Activated CD4-positive, alpha-beta T cell treated with anti-CD3 and anti-CD28 coated beads for 1 hour (primary cell): ENCODE results near the gene S100B.

Source experiments
- DNase-seq: peaks from one replicate; pipeline ENCODE4 v3.0.0-alpha.2; 2020

The S100B gene

GRCh38 chr21:46557919-46558392 lies 46.9 kb downstream of the S100B start:
- no peak for DNase-seq

DNA sequence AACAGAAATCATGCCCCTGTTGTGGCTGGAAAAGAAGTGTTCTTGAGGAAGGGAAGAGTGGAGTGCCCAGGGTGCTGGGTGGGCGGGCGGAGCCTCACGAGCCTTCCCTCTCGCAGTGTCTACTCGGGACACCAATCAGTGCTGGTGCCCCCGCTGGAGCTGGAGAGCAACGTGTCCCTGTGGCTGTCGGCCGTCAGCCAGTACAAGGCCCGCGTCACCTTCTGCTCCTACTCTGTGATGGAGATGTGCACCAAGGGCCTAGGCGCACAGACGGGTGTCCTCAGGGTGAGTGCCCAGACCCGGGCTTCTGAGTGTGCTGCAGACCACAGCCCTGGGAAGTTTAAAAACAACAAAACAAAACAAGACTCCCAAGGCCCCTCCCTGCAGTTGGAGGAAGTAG lies 47.4 kb downstream of the S100B start:
- DNase-seq: no peak

GRCh38 chr21:46556802-46557201 lies 48.1 kb downstream of the S100B start:
- DNase-seq: no peak

GRCh38 chr21:46555678-46556077 lies 49.2 kb downstream of the S100B start:
- no peak for DNase-seq

DNA sequence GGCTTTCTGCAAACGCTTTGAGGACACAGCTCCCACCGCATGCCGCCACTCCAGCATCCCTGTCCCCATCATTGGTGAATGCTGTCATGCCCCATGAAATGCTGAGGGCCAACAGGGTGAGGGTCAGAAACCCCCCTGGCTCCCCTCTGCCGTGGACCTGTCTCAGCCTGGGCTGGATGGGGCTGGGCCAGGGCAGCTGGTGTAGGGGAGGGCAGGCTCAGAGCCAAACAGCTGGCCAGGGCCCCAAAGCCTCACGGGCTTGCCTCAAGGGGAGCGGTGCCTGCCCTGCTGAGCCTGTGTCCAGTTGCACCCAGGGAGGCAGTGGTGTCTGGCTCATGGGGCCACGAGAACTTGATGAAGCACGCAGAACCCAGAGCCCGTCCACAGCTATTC lies 49.7 kb downstream of the S100B start:
- no peak for DNase-seq

- DNase-seq: no peak
These were observed 50.3 kb downstream of the S100B start for GRCh38 chr21:46554431-46555224.

DNA sequence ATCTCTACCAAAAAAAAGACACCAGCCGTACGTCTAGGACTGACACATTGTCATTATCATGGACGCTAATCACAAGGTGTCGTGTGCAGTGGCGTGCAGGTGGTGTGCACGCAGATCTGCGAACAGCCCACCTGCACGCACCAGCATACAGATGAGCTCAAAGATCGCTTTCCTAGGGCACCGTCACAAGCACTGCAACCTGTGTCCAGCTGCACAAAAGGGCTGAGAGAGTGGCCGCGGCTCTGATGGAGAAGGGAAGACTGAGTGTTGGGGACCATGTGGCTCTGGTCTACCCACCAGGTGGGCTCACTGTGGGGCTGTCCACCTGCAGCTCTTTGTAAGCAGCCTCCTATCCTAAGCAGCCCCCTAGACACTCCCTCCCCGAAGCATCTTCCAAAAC lies 50.9 kb downstream of the S100B start:
- DNase-seq: no peak

DNA sequence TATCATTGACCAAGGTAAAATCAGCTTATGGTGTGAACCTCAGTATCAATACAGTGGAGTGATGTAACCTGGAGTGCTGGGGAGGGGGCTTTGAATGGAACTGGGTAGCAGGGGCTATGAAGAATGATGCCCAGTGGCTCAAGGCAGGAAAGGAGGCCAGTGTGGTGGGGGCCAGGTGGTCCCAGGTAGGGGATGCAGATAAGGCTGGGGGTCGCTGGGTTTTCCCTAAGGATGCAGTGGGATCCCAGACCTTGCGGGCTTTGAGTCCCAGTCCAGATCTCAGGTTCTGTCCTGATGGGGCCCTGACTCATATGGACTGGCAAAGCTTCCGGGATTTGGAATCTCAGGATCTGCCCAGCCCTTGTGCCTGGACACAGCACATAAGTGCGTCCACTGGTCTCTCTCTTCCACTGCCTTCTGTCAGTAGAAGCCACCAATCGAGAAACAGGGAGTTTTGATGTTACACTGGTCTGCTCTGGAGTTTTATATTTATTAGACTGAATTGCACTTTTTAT lies 52.0 kb downstream of the S100B start:
- DNase-seq: no peak

DNA sequence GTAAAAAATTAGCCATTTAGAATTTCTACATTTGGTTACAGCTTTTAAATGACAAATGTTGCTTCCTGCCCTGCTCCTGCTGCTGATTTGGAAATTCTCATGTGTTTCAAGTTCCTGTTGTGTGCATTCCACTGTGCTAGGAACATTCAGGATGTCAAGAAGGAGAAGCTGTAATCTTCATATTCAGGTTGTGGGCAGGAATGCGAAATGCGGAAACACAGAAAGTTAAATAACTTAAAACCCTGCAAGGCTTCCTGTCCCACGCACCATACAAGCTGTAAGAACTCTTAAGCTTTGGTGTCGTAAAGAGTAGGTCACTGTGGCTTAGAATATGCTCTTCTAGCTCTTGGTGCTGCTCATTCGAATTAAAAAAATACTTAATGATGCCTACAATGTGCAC lies 52.6 kb downstream of the S100B start:
- no peak for DNase-seq

- DNase-seq: no peak
These were observed 53.1 kb downstream of the S100B start for GRCh38 chr21:46551636-46552241.

DNA sequence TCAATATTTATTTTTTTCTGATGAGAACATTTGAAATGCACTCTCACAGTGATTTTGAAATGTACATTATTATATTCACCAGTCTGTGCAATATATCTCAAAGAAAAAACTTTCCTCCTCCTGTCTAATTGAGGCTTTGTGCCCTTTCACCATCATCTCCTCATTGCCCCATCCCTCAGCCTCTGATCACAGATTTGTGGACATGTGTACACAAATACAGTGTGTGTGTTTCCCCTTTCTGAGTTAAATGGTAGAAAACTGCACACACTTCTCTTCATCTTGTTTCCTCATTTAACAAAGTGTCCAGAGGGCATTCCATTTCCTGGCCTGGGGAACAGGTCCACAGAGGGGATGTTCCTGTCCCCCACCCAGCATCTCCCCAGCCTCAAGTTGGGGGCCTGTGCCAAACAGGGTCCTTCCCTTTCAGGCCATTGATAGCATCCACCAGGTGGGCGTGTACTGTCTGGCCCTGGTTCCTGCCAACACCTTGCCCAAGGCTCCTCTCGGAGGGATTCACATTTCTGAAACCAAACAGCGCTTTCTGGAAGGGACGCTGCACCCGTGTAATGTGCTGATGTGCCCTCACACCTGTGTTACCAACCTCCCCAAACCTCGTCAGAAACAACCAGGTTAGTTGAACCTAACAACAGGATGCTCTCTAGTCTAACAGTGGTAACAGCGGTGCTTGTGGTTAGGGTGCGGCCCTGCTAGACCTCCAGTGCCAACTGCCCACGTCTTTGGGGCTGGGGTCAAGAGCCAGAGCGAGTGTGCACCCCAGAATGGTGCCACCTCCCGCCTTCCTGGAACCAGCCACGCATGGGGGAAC lies 54.6 kb downstream of the S100B start:
- DNase-seq: peak; percentile 42

- DNase-seq: no peak
These were observed 55.2 kb downstream of the S100B start for GRCh38 chr21:46549650-46550049.
